HCT116 (cell line): ENCODE results near the gene SORCS2. TPM values are rescaled to one million over a fixed set of nuclear protein-coding genes. Genes with fewer than 3 reads are reported as not detected.

ENCODE experiments used
- ATAC-seq: fragments of 200-7000 bp; cut with Tn5 transposase; 2 replicates; pipeline ENCODE4 v1.9.1; 2020; ENCODE audit warnings: mild to moderate bottlenecking, moderate library complexity
- BruUV-seq: library from RNA; stranded (reverse); fragments of 400-500 nt; replicated peaks from 2 replicates; lab custom pipeline; 2021; lab: Mats Ljungman, UMichigan
- CTCF ChIA-PET: fragments of 300-600 bp; sonication (Branson Sonifier 250); formaldehyde crosslinking; loops from one replicate; lab custom pipeline; 2021; ENCODE audit warnings: antibody characterized with exemption; lab: Charles Lee
- POLR2A ChIA-PET: fragments of 300-600, 350-600 bp; sonication (Branson Sonifier 250); formaldehyde crosslinking; loops from one replicate; lab custom pipeline; 2021; ENCODE audit warnings: antibody characterized with exemption; lab: Charles Lee
- RAD21 ChIA-PET, 2 experiments: fragments of 300-600 bp; sonication (Branson Sonifier 250); formaldehyde crosslinking; loops; one replicate each; lab custom pipeline; 2023; ENCODE audit warnings: low total read pairs in 2 of 2; ENCODE audit not compliant: uncharacterized antibody in 2 of 2, unreplicated experiment in 2 of 2, low non-redundant PET in 1 of 2; lab: Charles Lee
- DNase-seq: peaks from one replicate; pipeline ENCODE4 v3.0.0-alpha.2; 2010; ENCODE audit warnings: low read depth, low spot score
- H2AFZ ChIP-seq: fragments of 200-600 bp; shearing (Covaris generic), sonication (generic); 2 replicates; pipeline ENCODE4 v1.6.1; 2017; ENCODE audit warnings: low read depth, mixed run types, mixed read lengths, antibody characterized with exemption, low read length; ENCODE audit not compliant: poor library complexity, severe bottlenecking
- H3K27ac ChIP-seq: 2 replicates; pipeline ENCODE4 v1.5.1; 2012; ENCODE audit warnings: low read depth, low read length
- H3K27me3 ChIP-seq: fragments of 200-600 bp; sonication (generic); 2 replicates; pipeline ENCODE4 v1.6.1; 2016; ENCODE audit warnings: mixed run types, low read length, mixed read lengths; ENCODE audit not compliant: insufficient read depth
- H3K36me3 ChIP-seq, 2 experiments: fragments of 200-500 bp in 1 of 2; fragments of 200-600 bp in 1 of 2; sonication (Bioruptor generic) in 1 of 2; sonication (generic) in 1 of 2; 2 replicates each; pipeline versions ENCODE4 v1.5.1 to v1.6.1; 2014 to 2016; ENCODE audit warnings: low read length in 2 of 2, inconsistent platforms in 1 of 2, mixed read lengths in 1 of 2, mixed run types in 1 of 2; ENCODE audit not compliant: insufficient read depth in 2 of 2, control insufficient read depth in 1 of 2
- H3K4me1 ChIP-seq, 2 experiments: fragments of 200-600 bp in 1 of 2; sonication (generic) in 1 of 2; 2 replicates each; pipeline versions ENCODE4 v1.5.1 to v1.6.1; 2012 to 2017; ENCODE audit warnings: low read length in 2 of 2, inconsistent platforms in 1 of 2, mild to moderate bottlenecking in 1 of 2, mixed read lengths in 1 of 2, mixed run types in 1 of 2, moderate library complexity in 1 of 2; ENCODE audit not compliant: insufficient read depth in 2 of 2, control insufficient read depth in 1 of 2
- H3K4me2 ChIP-seq: fragments of 200-600 bp; sonication (generic); 2 replicates; pipeline ENCODE4 v1.6.1; 2017; ENCODE audit warnings: mixed run types, low read length, mixed read lengths
- H3K4me3 ChIP-seq, 2 experiments: fragments of 200-600 bp in 1 of 2; sonication (generic) in 1 of 2; replicated peaks in 1 of 2; 2 replicates each; pipeline ENCODE4 v1.5.1; 2011 to 2016; ENCODE audit warnings: low read length in 2 of 2, control low read depth in 1 of 2, low read depth in 1 of 2, mild to moderate bottlenecking in 1 of 2, mixed read lengths in 1 of 2, mixed run types in 1 of 2
- H3K79me2 ChIP-seq: fragments of 200-600 bp; sonication (generic); 2 replicates; pipeline ENCODE4 v1.6.1; 2017; ENCODE audit warnings: mild to moderate bottlenecking, mixed run types, low read length, moderate library complexity, mixed read lengths; ENCODE audit not compliant: insufficient read depth
- H3K9ac ChIP-seq: fragments of 200-600 bp; sonication (generic); 2 replicates; pipeline ENCODE4 v1.6.1; 2016; ENCODE audit warnings: low read length, mixed read lengths
- H3K9me2 ChIP-seq: fragments of 200-600 bp; sonication (generic), shearing (Covaris generic); 2 replicates; pipeline ENCODE4 v1.6.1; 2017; ENCODE audit warnings: mixed run types, mild to moderate bottlenecking, moderate library complexity; ENCODE audit not compliant: insufficient read depth
- H3K9me3 ChIP-seq, 2 experiments: fragments of 200-500 bp in 1 of 2; fragments of 200-600 bp in 1 of 2; sonication (Bioruptor generic) in 1 of 2; sonication (generic) in 1 of 2; 2 replicates each; pipeline ENCODE4 v1.6.1; 2014 to 2017; ENCODE audit warnings: low read length in 2 of 2, mixed read lengths in 2 of 2, inconsistent platforms in 1 of 2, low read depth in 1 of 2, mild to moderate bottlenecking in 1 of 2, mixed run types in 1 of 2, moderate library complexity in 1 of 2; ENCODE audit not compliant: control insufficient read depth in 1 of 2, insufficient read depth in 1 of 2
- H4K20me1 ChIP-seq: fragments of 200-600 bp; sonication (generic), shearing (Covaris generic); 2 replicates; pipeline ENCODE4 v1.6.1; 2017; ENCODE audit warnings: mixed run types, mild to moderate bottlenecking, moderate library complexity; ENCODE audit not compliant: insufficient read depth
- CBX3 ChIP-seq: IDR thresholded peaks from 2 replicates; pipeline ENCODE4 v1.6.1; 2012; ENCODE audit warnings: low read depth
- EGR1 ChIP-seq: IDR thresholded peaks from 2 replicates; pipeline ENCODE4 v1.6.1; 2012; ENCODE audit warnings: low read depth
- EZH2 ChIP-seq: fragments of 200-600 bp; sonication (generic); IDR thresholded peaks from 2 replicates; pipeline ENCODE4 v1.6.1; 2017; ENCODE audit warnings: antibody characterized with exemption, mixed run types
- JUND ChIP-seq: IDR thresholded peaks from 2 replicates; pipeline ENCODE4 v1.6.1; 2012
- POLR2A ChIP-seq: IDR thresholded peaks from 2 replicates; pipeline ENCODE4 v1.7.0; 2011; ENCODE audit warnings: borderline replicate concordance; ENCODE audit not compliant: insufficient read depth, insufficient read length; ENCODE audit errors: extremely low read depth
- SIN3A ChIP-seq: IDR thresholded peaks from 2 replicates; pipeline ENCODE4 v1.6.1; 2012; ENCODE audit warnings: low read depth
- YY1 ChIP-seq: IDR thresholded peaks from 2 replicates; pipeline ENCODE4 v1.6.1; 2011; ENCODE audit warnings: low read length, low read depth, moderate library complexity, mild to moderate bottlenecking; ENCODE audit not compliant: insufficient replicate concordance; ENCODE audit errors: extremely low read depth
- ZBTB33 ChIP-seq: IDR thresholded peaks from 2 replicates; pipeline ENCODE4 v1.6.1; 2011; ENCODE audit warnings: mild to moderate bottlenecking, low read length, moderate library complexity; ENCODE audit not compliant: insufficient replicate concordance; ENCODE audit errors: extremely low read depth
- ZFX ChIP-seq: fragments of 450-650 bp; IDR thresholded peaks from 2 replicates; pipeline ENCODE4 v1.6.1; 2017
- ZNF274 ChIP-seq: fragments of 200-500 bp; sonication (Bioruptor generic); IDR thresholded peaks from 2 replicates; pipeline ENCODE4 v1.6.1; 2014; ENCODE audit warnings: mild to moderate bottlenecking, low read depth, low read length, inconsistent platforms
- intact Hi-C: fragments of 100-400 bp; cut with micrococcal nuclease; formaldehyde crosslinking; loops from 2 replicates; pipeline ENCODE4 v1.10.0; 2022
- total RNA-seq: library from RNA; stranded (reverse); gene quantifications from one replicate; pipeline ENCODE4 v1.2.1, GENCODE V29; 2021; ENCODE audit not compliant: unreplicated experiment
- TF ChIP-seq, protein P1 (sequence below): IDR thresholded peaks from 2 replicates; pipeline ENCODE4 v1.6.1; 2012

Gene SORCS2
- total RNA-seq, 1 experiment from 2014 or later, result 0.37 TPM

GRCh38 chr4:7516096-7516772, 323.9 kb downstream of the SORCS2 start (continued):
- TF ChIP-seq ZNF274, result no peak

GRCh38 chr4:7516773-7517144, 324.4 kb downstream of the SORCS2 start:
- Histone ChIP-seq H2AFZ (no peak overlapping the region), H3K4me1 (peaks cover 3 to 11% of the 10 kb centered on the region in 2 experiments; a peak in 3 of 4 replicates), H3K4me3 (no peak overlapping the region), H3K9ac (no peak overlapping the region), H3K4me2 (no peak overlapping the region), H3K27ac (no peak overlapping the region), H3K36me3 (no peaks in the 10 kb centered on the region), H3K9me3 (no peaks in the 10 kb centered on the region), H3K9me2 (no peaks in the 10 kb centered on the region), H3K79me2 (no peaks in the 10 kb centered on the region), H3K27me3 (peaks cover 34% of the 10 kb centered on the region), H4K20me1 (no peaks in the 10 kb centered on the region)
- BruUV-seq, result no TSS peak
- RAD21 ChIA-PET, result no interaction called here
- CTCF ChIA-PET, result interaction anchor here (0.5 kb wide), 1 partner anchor 131 kb away, joined by 6 read pairs; no protein-coding TSS in a partner anchor
- POLR2A ChIA-PET, result no interaction called here
- intact Hi-C loops, result no loop called here
- no peak for ATAC-seq
- DNase-seq, result no peak
- TF ChIP-seq SIN3A, result no peak
- no peak for TF ChIP-seq EZH2
- TF ChIP-seq JUND, result no peak
- TF ChIP-seq CBX3, result no peak
- TF ChIP-seq, protein P1, sequence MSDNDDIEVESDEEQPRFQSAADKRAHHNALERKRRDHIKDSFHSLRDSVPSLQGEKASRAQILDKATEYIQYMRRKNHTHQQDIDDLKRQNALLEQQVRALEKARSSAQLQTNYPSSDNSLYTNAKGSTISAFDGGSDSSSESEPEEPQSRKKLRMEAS, result no peak
- TF ChIP-seq ZBTB33, result no peak
- no peak for TF ChIP-seq POLR2A
- TF ChIP-seq YY1, result no peak
- no peak for TF ChIP-seq ZFX
- TF ChIP-seq EGR1, result no peak
- TF ChIP-seq, all 23 proteins: peak for 0
